Measurements from ENCODE around the gene AJM1.

The AJM1 gene

DNA sequence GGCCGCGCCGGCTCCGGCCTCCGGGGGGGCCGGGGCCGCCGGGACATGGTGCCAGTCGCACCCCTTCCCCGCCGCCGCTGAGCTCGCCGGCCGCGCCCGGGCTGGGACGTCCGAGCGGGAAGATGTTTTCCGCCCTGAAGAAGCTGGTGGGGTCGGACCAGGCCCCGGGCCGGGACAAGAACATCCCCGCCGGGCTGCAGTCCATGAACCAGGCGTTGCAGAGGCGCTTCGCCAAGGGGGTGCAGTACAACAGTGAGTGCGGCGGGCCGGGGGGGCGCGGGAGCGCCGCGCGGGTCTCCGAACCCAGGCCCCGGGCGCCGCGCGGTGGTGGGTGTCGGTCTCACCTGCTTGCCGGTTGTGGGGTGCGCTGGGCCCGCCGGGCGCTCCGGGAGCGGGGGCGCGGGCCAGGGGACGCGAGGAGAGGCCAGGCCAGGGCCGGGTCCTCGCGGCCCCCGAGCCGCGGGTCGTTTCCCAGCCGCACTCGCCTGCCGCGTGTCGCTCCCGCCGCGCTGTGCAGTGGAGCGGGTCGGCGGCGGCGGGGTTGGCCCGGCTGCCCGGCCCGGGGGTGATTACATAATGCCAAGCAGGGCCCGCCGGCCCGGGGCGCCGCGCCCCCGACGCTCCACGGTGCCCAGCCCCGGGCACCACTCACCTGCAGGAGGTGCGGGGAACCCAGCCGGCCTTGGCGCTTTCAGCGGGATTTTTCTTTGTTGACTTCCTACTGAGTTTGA, 34.0 kb upstream of the AJM1 start:
- no peak for DNase-seq

DNA sequence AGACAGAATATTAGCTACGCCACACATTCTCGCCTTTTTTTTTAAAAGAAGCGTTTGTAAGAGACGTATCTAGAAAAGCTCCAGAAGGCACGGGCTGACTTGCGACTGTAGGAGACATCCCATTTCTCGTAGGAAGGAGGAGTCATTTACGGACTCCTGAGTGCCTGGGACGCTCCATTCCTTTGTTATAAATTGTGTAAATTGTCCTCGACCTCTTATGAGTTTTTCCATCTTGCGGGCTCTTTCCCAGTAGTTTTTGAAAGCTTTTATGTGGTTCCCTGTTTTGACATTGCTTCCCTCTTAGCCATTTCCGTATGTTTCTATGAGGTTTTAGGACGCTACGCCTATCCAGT, 33.5 kb upstream of the AJM1 start:
- DNase-seq = no peak

DNA sequence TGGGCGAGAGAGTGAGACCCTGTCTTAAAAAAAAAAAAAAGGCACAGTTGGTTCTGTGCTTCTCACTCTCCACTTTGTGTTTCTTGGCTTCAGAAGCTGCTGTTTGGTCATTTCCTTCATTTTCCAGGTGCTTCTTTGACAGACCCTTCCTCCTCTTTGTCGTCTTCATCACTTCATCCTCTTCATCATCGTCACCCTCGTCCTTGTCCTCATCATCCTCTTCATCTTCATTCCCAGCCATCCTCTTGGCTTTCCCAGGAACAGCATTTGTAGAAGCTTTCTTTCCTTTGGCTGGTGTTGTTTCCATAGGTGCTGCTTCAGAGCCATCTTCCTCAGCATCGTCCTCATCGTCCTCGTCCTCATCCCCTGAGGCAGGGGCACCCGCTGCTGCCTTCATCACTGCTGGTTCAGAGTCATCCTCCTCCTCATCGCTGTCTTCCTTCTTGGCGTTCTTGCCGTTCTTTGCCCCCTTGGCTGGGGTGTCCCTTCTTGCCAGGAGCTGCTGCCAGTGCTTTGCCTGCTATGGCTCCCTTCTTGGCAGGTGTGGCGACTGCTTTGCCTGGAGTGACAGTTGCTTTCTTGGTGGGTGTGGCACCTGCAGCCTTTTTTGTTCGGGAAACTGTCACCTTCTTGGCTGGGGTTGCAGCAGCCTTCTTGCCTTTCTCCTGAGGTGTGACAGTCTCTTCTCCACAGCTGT, 27.4 kb upstream of the AJM1 start:
- no peak for DNase-seq

DNA sequence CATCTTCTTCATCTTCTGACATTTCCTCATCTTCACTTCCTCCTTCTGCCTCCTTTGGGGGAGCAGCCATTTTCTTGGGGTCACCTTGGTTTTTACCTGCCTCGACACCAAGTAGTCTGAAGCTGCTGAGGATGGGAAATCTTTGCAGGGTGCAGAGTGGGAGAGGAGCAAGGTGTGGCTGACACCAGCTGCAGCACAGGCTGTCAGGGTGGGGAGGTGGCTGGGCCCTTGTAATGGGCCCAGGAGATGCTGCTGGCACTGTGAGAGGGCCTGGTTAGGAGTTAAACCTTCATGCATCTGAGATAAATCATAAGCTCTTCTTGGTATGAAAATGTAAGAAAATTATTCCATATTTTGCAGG, 26.9 kb upstream of the AJM1 start:
- DNase-seq = no peak

DNA sequence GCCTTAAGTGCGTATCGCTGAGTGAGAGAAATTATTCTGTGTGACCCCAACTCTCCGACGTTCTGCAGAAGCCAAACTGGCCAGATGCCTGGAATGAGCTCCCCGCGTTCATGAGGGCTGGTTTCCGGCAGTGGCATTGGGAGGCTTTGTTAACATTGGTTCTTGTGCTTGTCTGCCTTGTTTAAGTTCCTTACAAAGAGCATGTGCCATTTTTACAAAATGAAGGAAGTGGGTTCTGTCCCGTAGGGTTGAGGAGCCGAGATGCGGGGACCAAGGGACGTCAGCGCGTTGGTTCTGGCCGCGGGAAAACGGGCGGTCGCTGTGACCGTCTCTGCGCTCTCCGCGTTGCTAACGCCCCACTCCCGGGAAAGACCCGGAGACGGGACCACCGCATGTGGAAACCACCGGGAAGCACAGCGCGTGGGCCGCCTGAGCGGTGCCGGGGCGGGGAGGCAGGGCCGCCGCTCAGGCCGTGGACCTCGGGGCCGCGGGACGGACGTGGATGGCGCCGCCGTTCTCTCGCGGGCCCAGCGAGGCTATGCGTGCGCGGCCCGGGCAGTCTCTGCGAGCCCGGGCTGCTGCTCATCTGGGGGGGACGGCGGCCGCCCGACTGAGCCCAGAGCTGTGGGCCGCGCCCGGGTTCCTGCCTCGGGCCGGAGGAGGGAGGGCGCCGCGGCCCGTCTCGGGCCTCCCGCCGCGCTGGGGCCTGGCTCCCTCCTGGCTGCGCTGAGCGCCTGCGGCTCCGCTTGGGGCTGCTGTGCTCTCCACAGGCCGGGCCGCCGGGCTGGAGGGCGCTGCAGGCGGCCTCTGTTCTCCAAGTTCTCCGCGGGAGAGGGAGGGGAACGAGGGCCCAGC, 21.1 kb upstream of the AJM1 start:
- DNase-seq = no peak

DNA sequence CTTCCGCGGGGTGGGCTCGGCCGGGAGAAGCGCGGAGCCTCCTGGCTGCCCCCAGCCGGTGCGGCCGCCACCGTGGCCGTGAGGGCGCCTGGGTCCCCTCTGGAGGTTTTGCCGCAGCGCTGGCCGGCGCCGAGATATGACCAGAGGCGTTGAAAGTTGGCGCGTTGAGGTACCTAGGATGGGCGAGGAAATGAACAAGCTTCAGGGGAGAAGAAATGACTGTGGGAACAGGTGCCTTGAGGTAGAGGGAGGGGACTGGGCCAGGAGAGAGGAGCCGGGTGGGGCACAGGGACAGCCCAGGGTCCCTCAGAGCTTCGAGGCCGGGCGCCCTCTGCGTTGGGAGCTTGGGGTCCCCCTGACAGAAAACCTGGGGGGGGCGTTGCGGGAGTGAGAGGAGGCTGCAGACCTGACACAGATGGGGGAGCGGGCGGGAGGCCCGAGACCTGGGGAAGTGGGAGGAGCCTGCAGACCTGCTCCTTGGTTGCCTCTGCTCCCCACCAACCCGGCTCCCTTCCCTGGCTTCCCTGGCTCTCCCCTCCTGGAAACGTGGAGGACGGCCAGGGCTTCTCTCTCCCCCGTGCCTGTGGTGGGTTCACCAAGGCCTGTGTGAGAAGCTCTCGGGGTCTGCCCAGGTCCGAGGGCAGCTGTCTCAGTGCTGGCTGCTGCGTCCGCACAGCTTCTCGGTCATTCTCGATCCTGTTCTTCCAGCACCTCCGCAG, 20.3 kb upstream of the AJM1 start:
- no peak for DNase-seq

DNA sequence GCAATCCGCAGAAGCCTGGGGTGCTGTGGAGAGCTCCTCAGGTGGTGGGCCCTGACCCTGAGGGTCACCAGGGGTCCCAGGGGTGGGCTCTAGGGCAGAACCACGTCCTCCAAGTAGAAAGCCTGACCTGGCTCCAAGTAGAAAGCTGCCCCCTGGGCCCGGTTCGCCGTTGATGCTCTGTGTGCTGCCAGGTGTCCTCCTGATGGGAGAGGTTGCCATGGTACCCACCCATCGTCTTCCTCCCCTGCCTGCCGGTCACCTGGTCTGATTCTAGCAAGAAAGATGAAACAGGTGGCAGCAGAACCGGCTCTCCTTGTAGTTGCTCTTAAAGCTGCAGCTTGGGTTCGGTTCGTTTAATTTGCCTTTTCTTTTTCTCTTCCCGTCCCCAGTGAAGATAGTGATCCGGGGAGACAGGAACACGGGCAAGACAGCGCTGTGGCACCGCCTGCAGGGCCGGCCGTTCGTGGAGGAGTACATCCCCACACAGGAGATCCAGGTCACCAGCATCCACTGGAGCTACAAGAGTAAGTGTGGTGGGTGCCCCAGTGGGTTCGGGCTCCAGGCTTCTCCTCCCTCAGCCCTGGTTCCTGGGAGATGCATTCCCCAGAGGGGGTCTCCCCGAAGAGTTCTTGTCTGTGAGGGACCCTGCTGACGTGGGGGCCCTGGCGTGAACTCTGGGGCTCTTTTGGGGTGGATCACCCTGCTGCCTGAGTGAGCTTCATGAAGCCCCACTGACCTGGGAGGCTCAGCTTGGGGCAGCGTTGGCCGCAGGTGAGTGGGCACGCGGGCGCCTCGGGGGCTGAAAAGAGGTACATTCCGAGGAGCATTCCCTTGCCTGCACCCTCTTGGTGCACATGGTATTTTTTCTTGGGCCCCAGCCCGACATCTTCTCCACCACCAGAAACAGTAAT, 18.9 kb upstream of the AJM1 start:
- DNase-seq = no peak

DNA sequence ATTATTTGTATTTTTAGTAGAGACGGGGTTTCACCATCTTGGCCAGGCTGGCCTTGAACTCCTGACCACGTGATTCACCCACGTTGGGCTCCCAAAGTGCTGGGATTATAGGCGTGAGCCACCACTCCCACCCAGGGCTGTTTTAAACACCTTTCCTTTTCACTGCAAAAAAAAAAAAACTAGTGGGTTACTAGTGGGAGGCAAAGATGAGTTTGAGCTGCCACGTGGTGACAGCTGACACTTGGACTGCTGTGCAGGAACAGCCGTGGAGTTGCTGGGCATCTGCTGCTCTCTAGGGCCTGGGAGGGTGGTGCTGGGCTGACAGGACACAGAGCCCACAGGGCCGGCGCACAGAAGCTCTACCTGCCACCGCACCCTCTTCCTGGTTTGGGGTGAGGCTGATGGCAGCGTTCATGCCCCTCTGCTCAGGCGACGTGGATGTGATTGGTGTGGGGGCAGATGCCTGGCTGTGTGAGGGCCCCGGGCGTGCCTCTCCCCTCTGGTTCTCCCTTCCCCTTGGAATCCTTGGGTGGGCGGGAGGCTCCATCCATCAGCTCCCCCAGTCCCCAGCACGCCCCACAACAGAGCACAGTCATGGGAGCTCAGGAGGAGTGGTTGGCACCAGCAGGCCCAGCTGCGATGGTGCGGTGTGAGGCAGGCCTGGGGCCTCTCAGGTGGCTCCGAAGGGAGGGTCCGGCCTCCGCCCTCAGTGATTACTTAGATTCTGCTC, 17.6 kb upstream of the AJM1 start:
- DNase-seq = no peak

DNA sequence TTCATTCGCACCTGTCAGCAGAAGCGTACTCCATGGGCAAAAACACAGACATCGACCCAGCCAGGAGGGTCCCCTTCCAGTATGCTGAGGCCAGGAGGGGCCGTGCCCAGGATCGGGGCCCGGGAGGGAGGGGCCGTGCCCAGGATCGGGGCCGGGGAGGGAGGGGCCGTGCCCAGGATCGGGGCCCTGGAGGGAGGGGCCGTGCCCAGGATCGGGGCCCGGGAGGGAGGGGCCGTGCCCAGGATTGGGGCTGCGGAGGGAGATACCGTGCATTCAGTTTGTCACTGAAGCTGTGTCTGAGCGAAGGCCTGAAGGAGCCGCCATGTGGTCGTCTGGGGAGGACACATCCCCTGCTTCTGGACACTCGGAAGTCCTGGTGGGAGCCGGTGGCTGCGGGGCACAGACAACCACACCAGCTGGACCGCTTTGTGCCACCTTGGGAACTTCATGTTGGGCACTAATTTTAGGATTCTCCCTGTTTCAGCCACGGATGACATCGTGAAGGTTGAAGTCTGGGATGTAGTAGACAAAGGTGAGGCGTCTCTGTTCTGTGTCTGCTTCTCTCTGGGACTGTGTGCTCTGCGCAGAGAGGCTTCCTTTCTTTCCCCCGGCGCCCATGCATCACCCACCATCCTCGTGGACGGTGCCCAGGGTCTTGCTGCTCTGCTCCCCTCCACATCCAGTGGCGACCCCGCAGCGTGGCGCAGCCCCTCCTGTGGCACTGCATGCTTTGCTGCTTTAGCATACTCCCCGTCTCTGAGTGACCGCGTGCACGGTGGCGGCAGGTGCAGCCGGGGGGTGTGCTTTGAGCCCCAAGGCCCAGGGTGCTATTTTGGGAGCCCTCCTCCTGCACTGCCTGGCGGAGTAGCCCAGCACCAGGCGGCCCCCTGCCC, 16.7 kb upstream of the AJM1 start:
- DNase-seq = no peak

DNA sequence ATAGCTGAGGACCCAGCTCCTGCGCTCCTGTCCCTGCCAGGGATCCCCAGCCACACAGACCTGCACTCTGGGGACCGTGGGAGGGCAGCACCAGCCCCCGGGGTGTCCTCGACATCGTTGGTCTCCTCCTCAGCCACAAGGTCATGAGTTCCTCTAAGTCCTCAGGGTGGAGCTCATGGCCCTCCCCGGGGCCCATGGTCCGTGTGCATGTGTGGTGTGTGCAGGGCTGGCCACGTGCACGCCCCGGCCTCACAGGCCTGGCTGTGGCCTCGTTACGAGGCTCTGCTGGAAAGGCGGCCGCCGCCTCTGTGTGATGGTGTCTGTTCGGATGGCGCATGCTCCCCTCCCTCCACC, 16.1 kb upstream of the AJM1 start:
- DNase-seq = no peak

DNA sequence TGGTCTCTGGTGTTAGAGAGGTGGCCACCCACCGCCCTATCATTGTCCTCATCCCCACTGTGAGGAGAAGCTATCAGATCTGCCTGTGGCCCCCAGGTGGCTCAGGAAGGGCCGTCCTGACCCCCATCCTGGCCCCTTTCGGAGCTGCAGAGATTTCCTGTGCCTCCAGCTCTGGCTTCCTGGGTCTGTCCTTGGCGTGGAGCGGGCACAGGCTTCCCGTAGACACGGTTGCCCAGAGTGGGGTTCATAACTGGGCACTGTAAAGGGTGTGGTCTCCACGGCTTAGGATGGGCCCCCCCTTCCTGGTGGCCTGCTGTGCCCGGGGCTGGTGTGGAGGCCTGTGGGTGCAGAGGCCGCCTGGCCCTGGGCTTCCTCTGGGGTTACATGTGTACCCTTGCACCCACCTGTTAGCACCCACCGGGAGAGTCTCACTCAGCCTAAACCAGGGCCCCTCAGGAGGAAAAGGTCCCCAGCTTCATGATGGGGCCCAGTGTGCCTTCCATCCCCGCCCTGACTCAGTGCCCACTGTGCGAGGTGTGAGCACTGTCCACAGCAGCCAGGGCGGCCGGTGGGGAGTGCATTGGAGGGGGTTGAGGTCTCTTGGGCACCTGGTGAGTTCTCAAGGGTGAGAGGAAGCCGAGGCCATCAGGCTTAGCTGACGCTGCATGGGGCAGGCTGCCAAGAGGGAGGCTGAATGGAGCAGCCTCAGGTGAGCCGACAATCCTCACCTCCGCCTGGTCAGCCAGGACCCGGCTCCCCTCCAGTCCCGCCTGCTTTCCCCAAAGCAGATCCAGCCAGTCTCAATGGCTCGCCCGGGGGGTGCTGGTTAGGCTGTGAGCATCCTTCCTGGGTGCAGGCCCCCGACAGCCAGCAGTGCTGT, 15.3 kb upstream of the AJM1 start:
- DNase-seq = no peak

DNA sequence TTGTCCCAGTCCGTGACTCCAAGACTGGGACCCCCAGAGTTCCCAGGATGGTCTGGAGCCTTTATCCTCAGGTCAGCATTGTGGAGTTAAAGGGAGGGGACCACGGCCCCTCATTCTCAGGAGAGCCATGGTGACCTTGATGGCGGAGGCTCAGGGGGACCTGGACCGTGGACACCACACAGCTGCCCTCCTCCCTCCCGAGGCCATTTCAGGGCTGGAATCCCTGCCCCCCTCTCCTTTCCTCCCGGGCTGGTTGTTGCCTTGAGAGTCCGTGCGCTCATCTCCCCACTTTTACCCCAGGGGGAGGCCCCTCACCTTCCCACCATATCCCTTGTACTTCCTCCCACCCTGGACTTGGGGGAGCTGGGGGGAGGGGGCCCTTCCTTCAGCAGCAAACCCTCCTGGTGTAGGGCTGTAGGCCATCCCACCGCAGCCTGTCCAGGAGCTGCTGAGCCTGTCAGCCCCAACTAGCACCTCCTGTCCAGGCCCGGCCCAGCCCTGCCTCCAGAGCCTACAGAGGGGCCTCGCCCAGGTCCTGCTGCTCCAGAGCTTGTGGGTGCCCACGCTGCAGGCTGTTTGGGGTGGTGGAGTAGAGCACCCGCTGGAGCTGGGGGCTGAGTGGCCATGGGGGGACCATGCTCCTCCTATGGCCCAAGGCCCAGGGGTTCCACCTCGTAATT, 14.3 kb upstream of the AJM1 start:
- DNase-seq = no peak

DNA sequence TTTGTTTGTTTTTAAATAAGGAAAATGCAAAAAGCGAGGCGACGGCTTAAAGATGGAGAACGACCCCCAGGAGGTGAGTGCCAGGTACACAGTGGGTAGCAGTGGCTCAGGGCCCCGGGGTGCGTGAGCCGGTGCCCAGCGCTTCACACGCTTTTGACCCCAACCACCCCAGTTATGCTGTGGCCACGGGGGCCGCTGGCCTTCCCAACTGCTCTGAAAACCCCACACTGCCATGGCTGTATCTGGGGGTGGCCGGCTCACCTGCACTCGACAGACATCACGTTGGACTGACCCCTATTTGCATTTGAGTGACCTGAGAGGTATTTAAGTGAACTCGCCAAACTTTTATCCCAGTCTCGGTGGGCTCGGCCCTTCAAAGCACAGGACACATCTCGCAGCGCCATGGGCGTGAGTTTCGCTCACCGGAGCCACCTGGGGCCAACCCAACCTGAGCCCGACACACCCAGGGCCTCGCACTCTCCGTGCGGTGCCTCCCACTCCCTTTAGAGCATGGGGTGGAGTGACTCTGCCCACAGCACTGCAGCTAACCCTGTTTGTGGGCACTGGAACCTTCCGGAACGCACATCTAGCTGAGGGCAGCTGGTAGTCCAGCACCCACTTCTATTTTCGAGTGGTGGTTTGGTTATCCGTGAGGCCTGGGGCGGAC, 13.7 kb upstream of the AJM1 start:
- DNase-seq = no peak

DNA sequence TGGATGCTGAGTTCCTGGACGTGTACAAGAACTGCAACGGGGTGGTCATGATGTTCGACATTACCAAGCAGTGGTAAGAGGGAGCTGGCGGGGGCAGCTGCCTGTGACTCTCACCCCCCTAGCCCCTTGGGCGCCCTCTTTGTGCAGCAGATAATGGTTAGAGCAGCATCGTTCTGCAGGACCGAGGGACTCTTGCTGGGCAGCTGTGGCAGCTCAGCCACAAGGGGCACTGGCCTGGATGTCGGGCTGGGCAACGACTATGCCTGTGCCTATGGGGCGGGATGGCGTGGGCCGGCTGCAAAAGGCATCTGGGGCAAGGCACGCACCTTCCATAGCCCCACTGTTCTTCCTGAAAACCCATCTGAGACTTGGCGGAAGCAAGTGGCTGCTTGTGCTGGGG, 12.9 kb upstream of the AJM1 start:
- DNase-seq = no peak

DNA sequence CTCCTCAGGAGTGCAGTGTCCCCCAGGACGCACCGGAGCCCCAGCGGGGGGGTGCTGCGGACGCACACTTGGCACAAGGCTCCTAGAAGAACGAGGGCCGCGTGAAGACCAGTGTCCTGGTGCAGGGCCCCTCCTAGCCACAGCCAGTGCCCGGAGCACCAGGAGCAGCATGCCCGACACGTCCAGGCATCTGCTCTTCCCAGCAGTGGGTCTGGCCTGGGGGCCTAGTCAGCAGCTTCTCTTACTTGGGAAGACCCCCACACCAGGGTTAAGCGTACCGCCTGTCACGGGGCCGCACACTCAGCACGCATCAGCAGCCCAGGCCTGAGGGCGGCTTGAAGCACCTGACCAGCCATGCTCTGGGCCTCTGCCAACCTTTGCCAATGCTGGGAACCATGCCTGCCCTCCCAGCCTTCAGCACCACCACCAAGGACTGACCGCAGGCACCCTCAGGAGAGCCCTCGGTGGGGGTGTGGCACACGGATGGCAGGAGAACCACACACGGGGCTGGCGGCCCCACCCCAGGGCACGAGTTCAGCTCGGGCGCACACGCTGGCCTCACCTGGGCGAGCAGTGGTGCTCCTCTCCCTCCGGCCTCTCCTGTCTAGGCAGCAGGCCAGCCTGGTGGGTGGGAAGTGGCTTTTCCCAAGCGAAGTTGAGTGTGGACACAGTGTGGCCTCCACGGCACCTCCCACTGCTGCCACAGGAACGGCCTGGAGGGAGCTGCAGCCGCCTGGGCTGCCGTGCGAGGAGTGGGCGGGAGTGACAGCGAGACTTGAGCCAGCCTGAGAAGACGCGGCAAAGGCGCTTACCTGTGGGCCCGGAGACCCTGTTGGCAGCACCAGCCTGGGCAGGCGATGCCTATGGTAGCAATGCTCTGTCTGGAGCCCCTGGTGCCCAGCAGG, 12.0 kb upstream of the AJM1 start:
- DNase-seq = no peak

DNA sequence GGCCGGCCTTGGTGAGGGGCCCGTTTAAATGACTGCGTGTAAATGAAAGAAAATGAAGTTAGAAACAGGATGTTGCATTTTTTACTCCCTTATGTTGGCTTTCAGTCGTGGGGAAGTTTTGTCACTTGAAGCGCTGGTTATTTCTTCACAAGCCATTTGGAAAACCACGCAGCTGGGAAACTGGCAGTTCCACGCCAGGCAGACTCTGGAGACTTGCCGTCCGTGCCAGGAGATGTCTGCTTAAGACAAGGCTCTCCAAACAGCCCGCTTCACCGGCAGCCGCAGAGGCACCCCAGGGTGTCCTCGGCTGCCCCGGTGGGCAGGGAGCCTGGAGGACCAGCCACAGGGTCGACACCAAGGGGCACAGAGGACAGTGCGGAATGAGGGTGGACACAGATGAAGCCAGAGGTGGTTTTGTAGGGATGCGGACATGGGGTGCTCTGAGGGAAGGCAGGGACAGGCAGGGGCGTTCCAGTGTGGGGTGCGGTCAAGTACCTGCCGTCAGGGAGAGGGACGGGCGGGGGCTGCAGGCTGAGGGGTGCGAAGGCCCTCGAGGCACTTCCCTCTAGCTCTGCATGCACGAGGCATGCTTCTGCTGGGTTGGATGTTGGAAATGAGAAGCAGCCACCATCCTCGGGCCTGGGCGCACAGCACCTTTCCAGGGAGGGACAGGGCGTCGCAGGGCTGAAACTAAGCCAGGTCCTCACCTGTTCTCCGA, 11.1 kb upstream of the AJM1 start:
- no peak for DNase-seq

DNA sequence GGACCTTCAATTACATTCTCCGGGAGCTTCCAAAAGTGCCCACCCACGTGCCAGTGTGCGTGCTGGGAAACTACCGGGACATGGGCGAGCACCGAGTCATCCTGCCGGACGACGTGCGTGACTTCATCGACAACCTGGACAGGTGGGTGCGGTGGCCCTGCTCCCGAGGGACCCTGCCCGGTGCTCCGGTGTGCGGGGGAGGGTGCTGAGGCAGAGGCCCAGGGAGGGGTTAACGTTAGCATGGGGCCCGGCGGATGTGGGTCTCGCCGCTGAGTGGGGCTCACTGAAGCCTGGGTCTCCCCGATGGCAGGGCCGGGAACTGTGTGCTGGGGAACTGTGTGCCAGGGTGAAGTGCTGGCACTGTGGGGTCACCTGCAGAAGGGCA, 10.6 kb upstream of the AJM1 start:
- DNase-seq = no peak
